Panc1 (cell line): ENCODE measurements around the gene SPATA46. TPM values are rescaled to one million over a fixed set of nuclear protein-coding genes. Genes with fewer than 3 reads are reported as not detected.

ENCODE experiments used
- ATAC-seq: fragments of 200-7000 bp; cut with Tn5 transposase; 2 replicates; pipeline ENCODE4 v1.9.1; 2020; ENCODE audit warnings: mild to moderate bottlenecking, moderate library complexity
- BruUV-seq: library from RNA; stranded (reverse); fragments of 400-500 nt; replicated peaks from 2 replicates; lab custom pipeline; 2021; lab: Mats Ljungman, UMichigan
- CTCF ChIA-PET: fragments of 300-600 bp; sonication (Branson Sonifier 250); formaldehyde crosslinking; loops from one replicate; lab custom pipeline; 2022; ENCODE audit warnings: antibody characterized with exemption; lab: Charles Lee
- POLR2A ChIA-PET: fragments of 300-600 bp; sonication (Branson Sonifier 250); formaldehyde crosslinking; loops from one replicate; lab custom pipeline; 2022; ENCODE audit warnings: antibody characterized with exemption; lab: Charles Lee
- DNase-seq: peaks from one replicate; pipeline ENCODE4 v3.0.0-alpha.2; 2010; ENCODE audit warnings: low read depth, low spot score
- H3K27ac ChIP-seq: 2 replicates; pipeline ENCODE4 v1.5.1; 2011; ENCODE audit warnings: mild to moderate bottlenecking, low read length, inconsistent platforms
- H3K27me3 ChIP-seq: fragments of 200-500 bp; sonication (Bioruptor generic); 2 replicates; pipeline ENCODE4 v1.6.0; 2014; ENCODE audit warnings: low read length, inconsistent platforms; ENCODE audit not compliant: control insufficient read depth, insufficient read depth
- H3K36me3 ChIP-seq: fragments of 200-500 bp; sonication (Bioruptor generic); 2 replicates; pipeline ENCODE4 v1.5.1; 2014; ENCODE audit warnings: inconsistent platforms, mild to moderate bottlenecking, low read length, moderate library complexity; ENCODE audit not compliant: control insufficient read depth, insufficient read depth
- H3K4me1 ChIP-seq: 2 replicates; pipeline ENCODE4 v1.5.1; 2011; ENCODE audit warnings: inconsistent platforms, mild to moderate bottlenecking, low read length, moderate library complexity; ENCODE audit not compliant: control insufficient read depth, insufficient read depth
- H3K4me3 ChIP-seq, 2 experiments: 2 replicates each; pipeline ENCODE4 v1.5.1; 2011 to 2012; ENCODE audit warnings: low read depth in 2 of 2, low read length in 2 of 2, mild to moderate bottlenecking in 2 of 2, inconsistent platforms in 1 of 2, moderate library complexity in 1 of 2
- H3K9me3 ChIP-seq: fragments of 200-500 bp; sonication (Bioruptor generic); 2 replicates; pipeline ENCODE4 v1.5.1; 2014; ENCODE audit warnings: low read depth, mild to moderate bottlenecking, inconsistent platforms, low read length, moderate library complexity; ENCODE audit not compliant: control insufficient read depth, insufficient read depth
- CTCF ChIP-seq: fragments of 450-650 bp; IDR thresholded peaks from 2 replicates; pipeline ENCODE4 v1.5.1; 2017; ENCODE audit warnings: mild to moderate bottlenecking
- POLR2AphosphoS5 ChIP-seq: IDR thresholded peaks from 2 replicates; pipeline ENCODE4 v1.6.1; 2012; ENCODE audit warnings: mild to moderate bottlenecking, low read depth, low read length, moderate library complexity
- REST ChIP-seq, 2 experiments: IDR thresholded peaks; 2 replicates each; pipeline ENCODE4 v1.6.1; 2011 to 2012; ENCODE audit warnings: low read depth in 2 of 2, control low read depth in 1 of 2, low read length in 1 of 2, mild to moderate bottlenecking in 1 of 2, moderate library complexity in 1 of 2; ENCODE audit not compliant: insufficient read depth in 1 of 2
- SIN3A ChIP-seq: IDR thresholded peaks from 2 replicates; pipeline ENCODE4 v1.6.1; 2012; ENCODE audit warnings: low read depth, mild to moderate bottlenecking, low read length, moderate library complexity, borderline replicate concordance; ENCODE audit not compliant: insufficient read depth
- TCF7L2 ChIP-seq: IDR thresholded peaks from 2 replicates; pipeline ENCODE4 v1.6.1; 2011; ENCODE audit warnings: mild to moderate bottlenecking, low read depth, low read length, inconsistent platforms
- in situ Hi-C: cut with HindIII; loops from 2 replicates; pipeline ENCODE4 v1.10.0; 2016; ENCODE audit warnings: low sequenced_read_pairs, low pct_unique_long_range_greater_than_20kb
- intact Hi-C: fragments of 100-400 bp; cut with micrococcal nuclease; formaldehyde crosslinking; loops from one replicate; pipeline ENCODE4 v1.10.0; 2022; ENCODE audit not compliant: unreplicated experiment
- total RNA-seq: library from RNA; stranded (reverse); gene quantifications from one replicate; pipeline ENCODE4 v1.2.1, GENCODE V29; 2021; ENCODE audit not compliant: unreplicated experiment

The SPATA46 gene
- total RNA-seq, 1 experiment from 2014 or later, result not detected

- POLR2A ChIA-PET, result no interaction called here
- H3K4me3 ChIP-seq, result no peak overlapping the region
Measured at GRCh38 chr1:162367073-162367472, 9.6 kb downstream of the SPATA46 start.

GRCh38 chr1:162366671-162367070, 10.0 kb downstream of the SPATA46 start:
- Histone ChIP-seq H3K9me3 (no peaks in the 10 kb centered on the region), H3K27me3 (no peaks in the 10 kb centered on the region), H3K27ac (no peak overlapping the region), H3K36me3 (peaks cover 2% of the 10 kb centered on the region; the same call in 1 of the 2 replicates), H3K4me1 (no peaks in the 10 kb centered on the region), H3K4me3 (no peak overlapping the region)
- CTCF ChIA-PET, result no interaction called here
- DNase-seq (no peak), ATAC-seq (no peak)
- no peak for TF ChIP-seq POLR2AphosphoS5
- no peak for TF ChIP-seq TCF7L2
- TF ChIP-seq SIN3A, result no peak
- no peak for TF ChIP-seq CTCF
- no peak for TF ChIP-seq REST (IDR thresholded peaks at IDR 0.05; ENCODE audit: insufficient read depth in 1 of 2, low read depth in 2 of 2, low read length in 1 of 2)
- no TSS peak for BruUV-seq
- intact Hi-C loops (no loop called here), in situ Hi-C loops (no loop called here)
- POLR2A ChIA-PET, result no interaction called here

More at GRCh38 chr1:162367073-162367472, 9.6 kb downstream of the SPATA46 start:
- Histone ChIP-seq H3K27me3 (no peaks in the 10 kb centered on the region), H3K4me1 (no peaks in the 10 kb centered on the region), H3K36me3 (peaks cover 2% of the 10 kb centered on the region; the same call in 1 of the 2 replicates), H3K9me3 (no peaks in the 10 kb centered on the region), H3K27ac (no peak overlapping the region)
- DNase-seq (no peak), ATAC-seq (no peak)
- TF ChIP-seq POLR2AphosphoS5 (no peak), SIN3A (no peak), CTCF (no peak), REST (IDR thresholded peaks at IDR 0.05; ENCODE audit: insufficient read depth in 1 of 2, low read depth in 2 of 2, low read length in 1 of 2) (no peak), TCF7L2 (no peak)
- no TSS peak for BruUV-seq
- in situ Hi-C loops, result no loop called here
- intact Hi-C loops, result no loop called here
- CTCF ChIA-PET, result no interaction called here
